ENCODE measurements around the gene CSTB.

DNA sequence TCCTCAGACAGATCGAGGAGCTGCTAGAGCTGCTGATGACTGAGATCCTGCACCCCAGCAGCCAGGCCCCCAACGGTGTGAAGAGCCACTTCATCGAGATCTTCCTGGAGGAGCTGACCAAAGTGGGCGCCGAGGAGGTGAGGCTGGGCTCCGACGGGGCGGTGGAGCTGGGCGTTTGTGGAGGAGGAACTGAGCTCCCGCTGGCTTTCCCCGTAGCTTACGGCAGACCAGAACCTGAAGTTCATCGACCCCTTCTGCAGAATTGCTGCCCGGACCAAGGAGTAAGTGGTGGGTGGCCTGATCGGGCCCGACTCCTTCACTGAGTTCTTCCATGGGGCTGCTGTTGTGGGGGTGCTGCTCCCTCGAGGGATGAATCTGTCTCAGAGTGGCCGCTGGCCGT lies 21.3 kb upstream of the CSTB start:
- TF ChIP-seq, protein P1, sequence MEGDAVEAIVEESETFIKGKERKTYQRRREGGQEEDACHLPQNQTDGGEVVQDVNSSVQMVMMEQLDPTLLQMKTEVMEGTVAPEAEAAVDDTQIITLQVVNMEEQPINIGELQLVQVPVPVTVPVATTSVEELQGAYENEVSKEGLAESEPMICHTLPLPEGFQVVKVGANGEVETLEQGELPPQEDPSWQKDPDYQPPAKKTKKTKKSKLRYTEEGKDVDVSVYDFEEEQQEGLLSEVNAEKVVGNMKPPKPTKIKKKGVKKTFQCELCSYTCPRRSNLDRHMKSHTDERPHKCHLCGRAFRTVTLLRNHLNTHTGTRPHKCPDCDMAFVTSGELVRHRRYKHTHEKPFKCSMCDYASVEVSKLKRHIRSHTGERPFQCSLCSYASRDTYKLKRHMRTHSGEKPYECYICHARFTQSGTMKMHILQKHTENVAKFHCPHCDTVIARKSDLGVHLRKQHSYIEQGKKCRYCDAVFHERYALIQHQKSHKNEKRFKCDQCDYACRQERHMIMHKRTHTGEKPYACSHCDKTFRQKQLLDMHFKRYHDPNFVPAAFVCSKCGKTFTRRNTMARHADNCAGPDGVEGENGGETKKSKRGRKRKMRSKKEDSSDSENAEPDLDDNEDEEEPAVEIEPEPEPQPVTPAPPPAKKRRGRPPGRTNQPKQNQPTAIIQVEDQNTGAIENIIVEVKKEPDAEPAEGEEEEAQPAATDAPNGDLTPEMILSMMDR (conservative IDR thresholded peaks at IDR 0.05) = no peak
- TF ChIP-seq ZFX (IDR thresholded peaks at IDR 0.05) = no peak

Measured in C4-2B (cell line).